ENCODE measurements around the gene FAAH2. TPM values are rescaled to one million over a fixed set of nuclear protein-coding genes. Genes with fewer than 3 reads are reported as not detected.
"Not testable (repeated sequence)": the region's sequence is repeated elsewhere in the genome, so short reads cannot be mapped to it uniquely, and the experiment has no call there.

FAAH2 gene
- polyA plus RNA-seq, 1 experiment = not detected

DNA sequence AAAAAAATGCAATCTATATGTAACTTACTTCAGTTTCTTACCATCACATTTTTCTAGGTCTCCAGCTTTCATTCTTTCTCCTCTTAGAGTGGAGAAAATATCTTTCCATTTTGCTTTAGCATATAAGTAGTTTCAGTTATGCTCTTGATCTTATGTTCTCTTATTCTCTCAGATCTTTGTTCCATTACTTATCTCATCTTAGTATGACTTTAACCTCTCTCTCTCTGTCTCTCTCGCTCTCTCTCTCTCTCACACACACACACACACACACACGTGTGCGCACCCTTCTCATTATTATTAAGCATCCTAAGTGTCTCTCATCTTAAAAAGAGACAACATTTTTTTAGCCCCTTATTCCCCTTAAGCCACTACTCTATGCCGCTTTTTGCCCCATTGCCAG, 92.8 kb downstream of the FAAH2 start:
- H3K36me3 ChIP-seq (ENCODE audit: control insufficient read depth, insufficient read depth, low read length) = no peaks in the 10 kb centered on the region
- H3K4me3 ChIP-seq (ENCODE audit: low read depth, low read length) = no peak overlapping the region
- H3K27me3 ChIP-seq (ENCODE audit: control insufficient read depth, insufficient read depth, low read length) = no peaks in the 10 kb centered on the region
- POLR2A ChIA-PET = no interaction called here
- DNase-seq (ENCODE audit: low read depth) = no peak
- TF ChIP-seq, protein P1, sequence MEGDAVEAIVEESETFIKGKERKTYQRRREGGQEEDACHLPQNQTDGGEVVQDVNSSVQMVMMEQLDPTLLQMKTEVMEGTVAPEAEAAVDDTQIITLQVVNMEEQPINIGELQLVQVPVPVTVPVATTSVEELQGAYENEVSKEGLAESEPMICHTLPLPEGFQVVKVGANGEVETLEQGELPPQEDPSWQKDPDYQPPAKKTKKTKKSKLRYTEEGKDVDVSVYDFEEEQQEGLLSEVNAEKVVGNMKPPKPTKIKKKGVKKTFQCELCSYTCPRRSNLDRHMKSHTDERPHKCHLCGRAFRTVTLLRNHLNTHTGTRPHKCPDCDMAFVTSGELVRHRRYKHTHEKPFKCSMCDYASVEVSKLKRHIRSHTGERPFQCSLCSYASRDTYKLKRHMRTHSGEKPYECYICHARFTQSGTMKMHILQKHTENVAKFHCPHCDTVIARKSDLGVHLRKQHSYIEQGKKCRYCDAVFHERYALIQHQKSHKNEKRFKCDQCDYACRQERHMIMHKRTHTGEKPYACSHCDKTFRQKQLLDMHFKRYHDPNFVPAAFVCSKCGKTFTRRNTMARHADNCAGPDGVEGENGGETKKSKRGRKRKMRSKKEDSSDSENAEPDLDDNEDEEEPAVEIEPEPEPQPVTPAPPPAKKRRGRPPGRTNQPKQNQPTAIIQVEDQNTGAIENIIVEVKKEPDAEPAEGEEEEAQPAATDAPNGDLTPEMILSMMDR (IDR thresholded peaks at IDR 0.05; ENCODE audit: insufficient read depth, low read depth, low read length) = no peak
- CTCF ChIA-PET = no interaction called here

DNA sequence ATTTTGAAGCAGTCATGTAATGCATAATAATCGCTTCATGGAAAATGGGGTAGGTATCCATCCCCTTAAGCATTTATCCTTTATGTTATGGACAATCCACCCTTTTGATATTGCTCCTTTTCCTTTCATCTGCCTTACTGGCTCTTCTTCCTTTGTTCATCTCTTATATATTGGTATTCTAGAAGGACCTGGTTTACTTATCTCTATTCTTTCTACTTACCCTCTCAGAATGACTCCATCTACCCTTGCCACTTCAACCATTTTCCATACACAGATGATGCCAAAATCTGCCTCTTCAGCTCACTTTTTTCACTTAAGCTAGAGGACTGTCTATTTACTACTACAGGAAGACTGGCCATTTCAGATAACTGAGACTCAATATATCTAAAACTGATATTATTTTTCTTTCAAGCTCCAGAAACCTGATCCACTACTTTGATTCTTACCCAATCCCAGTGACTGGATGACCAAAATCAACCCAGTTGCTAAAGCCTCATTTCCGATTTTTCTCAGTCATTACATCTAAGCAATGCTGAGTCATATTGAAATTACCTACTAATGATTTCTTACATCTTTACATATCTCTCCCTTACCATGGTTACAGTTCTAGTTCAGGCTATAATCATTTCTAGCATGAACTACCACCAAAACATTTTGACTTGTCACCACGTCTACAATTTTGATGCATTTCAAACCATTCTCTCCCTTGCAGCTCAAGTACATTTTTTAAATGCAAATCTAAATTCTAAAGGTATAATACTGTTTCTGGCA, 93.7 kb downstream of the FAAH2 start:
- H3K27me3 ChIP-seq (ENCODE audit: control insufficient read depth, insufficient read depth, low read length) = no peaks in the 10 kb centered on the region
- ChIA-PET CTCF (no interaction called here), POLR2A (no interaction called here)
- DNase-seq (ENCODE audit: low read depth) = no peak
- TF ChIP-seq, protein P1 (IDR thresholded peaks at IDR 0.05; ENCODE audit: insufficient read depth, low read depth, low read length) = no peak
- H3K36me3 ChIP-seq (ENCODE audit: control insufficient read depth, insufficient read depth, low read length) = no peaks in the 10 kb centered on the region
- no peak overlapping the region for H3K4me3 ChIP-seq (ENCODE audit: low read depth, low read length)

DNA sequence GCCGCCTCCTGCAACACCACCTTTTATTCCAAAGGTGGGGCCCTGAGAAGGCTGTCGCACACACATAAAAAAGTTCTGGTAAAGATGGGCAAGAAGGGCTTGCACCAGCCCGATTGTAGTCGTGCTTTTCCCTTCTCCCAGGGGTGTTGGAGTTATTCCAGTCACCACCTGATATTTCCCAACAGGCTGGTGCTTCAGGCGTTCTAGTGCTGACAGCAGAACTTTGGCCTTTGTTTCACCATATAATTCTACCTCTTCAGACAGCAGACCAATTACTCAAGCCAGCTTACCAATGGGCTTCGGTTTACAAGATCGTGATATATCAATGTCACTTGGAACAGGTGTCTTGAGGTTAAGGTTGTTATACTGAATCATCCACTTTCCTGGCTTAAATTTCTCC, 107.7 kb downstream of the FAAH2 start:
- DNase-seq (ENCODE audit: low read depth); POLR2A ChIA-PET; H3K4me3 ChIP-seq (ENCODE audit: low read depth, low read length); CTCF ChIA-PET; H3K36me3 ChIP-seq (ENCODE audit: control insufficient read depth, insufficient read depth, low read length); H3K27me3 ChIP-seq (ENCODE audit: control insufficient read depth, insufficient read depth, low read length): not testable (repeated sequence)

DNA sequence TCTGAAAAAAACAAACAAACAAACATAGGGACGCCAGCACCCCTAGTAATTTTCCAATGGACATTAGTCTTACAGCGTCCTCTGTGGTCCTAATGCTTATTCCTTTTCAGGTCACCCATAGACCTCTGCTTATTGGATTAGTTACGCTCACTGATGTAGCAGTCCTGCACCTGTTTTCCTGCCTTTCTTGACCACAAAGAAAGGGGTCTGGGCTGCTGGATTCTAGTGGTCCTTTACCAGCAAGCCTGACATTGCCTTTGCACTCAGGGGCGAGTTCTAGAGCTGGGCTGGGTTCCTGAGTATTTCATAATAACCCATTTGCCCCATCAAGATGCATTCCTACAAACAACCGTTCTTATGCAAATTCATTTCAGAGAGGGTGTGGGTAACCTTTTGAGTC, 116.7 kb downstream of the FAAH2 start:
- DNase-seq (ENCODE audit: low read depth); POLR2A ChIA-PET; CTCF ChIA-PET: not testable (repeated sequence)

DNA sequence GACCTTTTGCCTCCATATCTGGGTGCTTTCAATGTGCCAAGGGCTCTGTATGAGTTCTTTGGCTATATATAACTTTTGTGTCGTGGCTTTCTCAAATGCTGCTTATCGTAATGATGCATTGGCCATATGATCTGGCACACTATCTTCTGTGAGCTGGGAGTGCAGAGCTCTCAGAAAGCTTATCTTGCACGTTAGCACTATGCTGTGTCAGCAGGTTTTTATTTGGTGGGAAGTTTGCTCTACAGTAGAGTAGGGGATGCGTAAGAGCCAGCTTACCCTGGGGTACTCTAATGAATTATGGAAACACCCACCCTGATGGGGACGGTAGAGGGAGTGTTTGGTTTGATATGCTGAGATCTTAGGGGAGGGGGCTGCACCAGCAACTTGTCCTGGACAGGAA, 119.6 kb downstream of the FAAH2 start:
- TF ChIP-seq, protein P1 (IDR thresholded peaks at IDR 0.05; ENCODE audit: insufficient read depth, low read depth, low read length) = no peak
- H3K36me3 ChIP-seq (ENCODE audit: control insufficient read depth, insufficient read depth, low read length) = no peaks in the 10 kb centered on the region
- no peak overlapping the region for H3K4me3 ChIP-seq (ENCODE audit: low read depth, low read length)
- ChIA-PET POLR2A (no interaction called here), CTCF (no interaction called here)
- H3K27me3 ChIP-seq (ENCODE audit: control insufficient read depth, insufficient read depth, low read length) = no peaks in the 10 kb centered on the region
- no peak for DNase-seq (ENCODE audit: low read depth)

More for the DNA sequence above, 116.7 kb downstream of the FAAH2 start:
- not testable (repeated sequence) for H3K27me3 ChIP-seq (ENCODE audit: control insufficient read depth, insufficient read depth, low read length); H3K4me3 ChIP-seq (ENCODE audit: low read depth, low read length); H3K36me3 ChIP-seq (ENCODE audit: control insufficient read depth, insufficient read depth, low read length)

DNA sequence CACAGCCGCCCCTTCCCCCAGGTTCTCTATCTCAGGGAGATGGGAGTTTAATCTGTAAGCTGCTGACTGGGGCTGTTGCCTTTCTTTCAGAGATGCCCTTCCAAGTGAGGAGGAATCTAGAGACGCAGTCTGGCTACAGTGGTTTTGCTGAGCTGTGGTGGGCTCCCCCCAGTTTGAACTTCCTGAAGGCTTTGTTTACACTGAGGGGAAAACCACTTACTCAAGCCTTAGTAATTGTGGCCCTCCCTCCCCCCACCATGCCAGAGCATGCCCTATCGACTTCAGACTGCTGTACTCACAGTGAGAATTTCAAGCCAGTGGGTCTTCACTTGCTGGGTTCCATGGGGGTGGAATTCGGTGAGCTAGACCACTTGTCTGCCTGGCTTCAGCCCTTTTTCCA, 131.3 kb downstream of the FAAH2 start:
- CTCF ChIA-PET = no interaction called here
- no peak overlapping the region for H3K4me3 ChIP-seq (ENCODE audit: low read depth, low read length)
- no peaks in the 10 kb centered on the region for H3K36me3 ChIP-seq (ENCODE audit: control insufficient read depth, insufficient read depth, low read length)
- no peak for DNase-seq (ENCODE audit: low read depth)
- H3K27me3 ChIP-seq (ENCODE audit: control insufficient read depth, insufficient read depth, low read length) = no peaks in the 10 kb centered on the region
- POLR2A ChIA-PET = no interaction called here
- TF ChIP-seq, protein P1 (IDR thresholded peaks at IDR 0.05; ENCODE audit: insufficient read depth, low read depth, low read length) = no peak
